C4-2B (cell line): ENCODE data around the gene CCDC33.

Source experiments
- CTCF ChIP-seq: fragments of 450-650 bp; conservative IDR thresholded peaks from 2 replicates; pipeline ENCODE4 v1.5.1; 2017; ENCODE audit warnings: mild to moderate bottlenecking
- ZFX ChIP-seq: fragments of 450-650 bp; IDR thresholded peaks from 2 replicates; pipeline ENCODE4 v1.6.1; 2017

GRCh38 chr15:74203914-74204431 lies 32.2 kb upstream of the CCDC33 start:
- no peak for TF ChIP-seq CTCF
- TF ChIP-seq ZFX: no peak
